GM19438 (cell line): ENCODE measurements around the gene PPP4R3A.
"Not testable (repeated sequence)": the region's sequence is repeated elsewhere in the genome, so short reads cannot be mapped to it uniquely, and the experiment has no call there.

Experiments
- ATAC-seq: cut with Tn5 transposase; IDR thresholded peaks from one replicate; pipeline ENCODE4 v1.9.1; 2021; ENCODE audit warnings: low read depth; ENCODE audit not compliant: unreplicated experiment

Gene PPP4R3A

GRCh38 chr14:91510171-91511042 lies at the start of gene PPP4R3A:
Gene PPP4R3A, minus strand, starts transcription at chr14:91510310. Its CDS starts 663 bp downstream, at chr14:91509647.
- peak; percentile 76 for ATAC-seq

- ATAC-seq, result no peak
These were observed 45.4 kb upstream of the PPP4R3A start for GRCh38 chr14:91555531-91555930.

DNA sequence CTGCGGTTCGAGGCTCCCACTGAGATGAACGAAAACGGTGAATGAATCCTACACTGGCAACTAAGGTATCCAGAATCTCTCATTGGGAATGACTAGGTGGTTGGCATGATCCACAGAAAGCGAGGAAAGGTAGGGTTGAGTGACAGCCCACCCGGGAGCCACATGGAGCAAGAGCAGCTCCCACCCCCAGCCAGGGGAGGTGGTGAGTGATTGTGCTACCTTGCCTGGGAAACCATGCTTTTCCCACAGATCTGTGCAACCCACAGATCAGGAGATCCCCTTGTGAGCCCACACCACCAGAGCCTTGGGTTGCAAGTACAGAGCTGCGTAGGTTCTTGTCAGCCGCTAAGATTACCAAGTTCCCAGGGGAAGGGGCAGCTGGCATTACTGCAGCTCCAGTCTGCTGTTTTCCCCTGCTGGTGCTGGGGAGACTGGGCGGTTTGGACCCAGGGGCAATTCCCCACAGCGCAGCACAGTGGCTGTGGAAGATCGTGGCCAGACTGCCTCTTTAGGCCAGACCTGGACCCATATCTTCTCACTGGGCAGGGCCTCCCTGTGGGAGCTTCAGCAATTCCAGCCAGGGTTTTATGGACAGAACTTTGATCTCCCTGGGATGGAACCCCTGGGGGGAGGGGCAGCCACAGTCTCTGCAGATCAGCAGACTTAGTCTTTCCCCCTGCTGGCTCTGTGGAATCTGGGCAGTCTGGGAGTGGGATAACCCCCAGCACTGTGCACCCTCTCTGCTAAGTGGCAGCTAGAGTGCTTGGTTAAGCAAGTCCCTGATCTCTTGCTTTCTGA lies 44.6 kb upstream of the PPP4R3A start:
- ATAC-seq, result no peak

DNA sequence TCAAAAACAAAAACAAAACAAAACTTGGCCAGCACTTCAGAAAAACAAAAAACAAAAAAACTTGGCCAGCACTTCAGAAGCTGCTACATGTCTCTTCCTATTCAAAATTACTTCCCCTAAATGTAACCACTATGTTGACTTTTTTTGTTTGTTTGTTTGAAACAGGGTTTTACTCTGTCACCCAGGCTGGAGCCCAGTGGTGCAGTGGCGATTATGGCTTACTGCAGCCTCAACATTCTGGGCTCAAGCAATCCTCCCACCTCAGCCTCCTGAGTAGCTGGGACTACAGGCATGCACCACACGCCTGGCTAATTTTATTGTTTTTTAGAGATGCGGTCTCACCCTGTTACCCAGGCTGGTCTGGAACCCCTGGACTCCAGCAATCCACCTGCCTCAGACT lies 38.0 kb upstream of the PPP4R3A start:
- no peak for ATAC-seq

DNA sequence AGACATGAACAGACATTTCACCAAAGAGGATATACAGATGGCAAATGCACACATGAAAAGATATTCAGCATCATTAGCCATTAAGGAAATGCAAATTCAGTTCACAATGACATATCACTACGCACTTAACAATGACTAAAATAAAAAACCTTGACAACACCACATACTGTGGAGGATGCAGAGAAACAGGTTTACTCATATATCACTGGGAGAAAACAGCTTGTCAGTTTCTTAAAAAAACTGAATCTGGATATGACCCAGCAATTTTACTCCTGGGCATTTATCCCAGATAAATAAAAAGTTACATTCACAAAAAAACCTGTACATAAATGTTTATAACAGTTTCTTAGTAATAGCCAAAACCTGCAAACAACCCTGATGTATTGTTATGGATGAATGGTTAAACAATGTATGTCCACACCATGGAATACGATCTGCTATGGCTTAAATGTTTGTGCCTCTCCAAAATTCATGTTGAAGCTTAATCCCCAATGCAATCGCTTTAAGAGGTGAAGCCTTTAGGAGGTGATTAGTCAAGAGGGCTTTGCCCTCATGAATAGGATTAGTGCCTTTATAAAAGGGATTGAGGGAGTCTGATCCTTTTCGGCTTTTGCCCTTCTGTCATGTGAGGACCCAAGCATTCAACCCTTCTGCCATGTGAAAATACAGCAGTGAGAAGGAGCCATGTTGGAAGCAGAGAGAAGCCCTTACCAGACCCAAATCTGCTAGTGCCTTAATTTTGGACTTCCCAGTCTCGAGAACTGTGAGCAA lies 36.0 kb upstream of the PPP4R3A start:
- ATAC-seq, result no peak

- ATAC-seq, result no peak
These were observed 35.1 kb upstream of the PPP4R3A start for GRCh38 chr14:91545204-91545603.

DNA sequence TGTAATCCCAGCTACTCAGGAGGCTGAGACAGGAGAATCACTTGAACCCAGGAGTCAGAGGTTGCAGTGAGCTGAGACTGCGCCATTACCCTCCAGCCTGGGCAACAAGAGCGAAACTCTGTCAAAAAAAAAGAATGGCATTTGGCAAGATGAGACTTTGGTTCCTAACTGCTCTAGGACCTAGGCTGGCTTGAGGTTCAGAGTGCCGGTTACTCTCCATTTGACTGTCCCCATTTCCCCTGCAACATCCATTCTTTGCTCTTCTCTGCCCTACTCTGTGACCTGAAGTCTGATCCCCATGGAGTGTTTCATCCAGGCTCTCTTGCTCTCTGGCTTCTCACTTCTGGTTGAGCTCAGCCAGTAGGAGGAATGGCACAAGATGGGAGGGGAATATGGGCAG lies 26.2 kb upstream of the PPP4R3A start:
- no peak for ATAC-seq

- ATAC-seq, result not testable (repeated sequence)
These were observed 23.9 kb upstream of the PPP4R3A start for GRCh38 chr14:91534059-91534458.

- ATAC-seq, result no peak
These were observed 23.5 kb upstream of the PPP4R3A start for GRCh38 chr14:91533623-91534022.

DNA sequence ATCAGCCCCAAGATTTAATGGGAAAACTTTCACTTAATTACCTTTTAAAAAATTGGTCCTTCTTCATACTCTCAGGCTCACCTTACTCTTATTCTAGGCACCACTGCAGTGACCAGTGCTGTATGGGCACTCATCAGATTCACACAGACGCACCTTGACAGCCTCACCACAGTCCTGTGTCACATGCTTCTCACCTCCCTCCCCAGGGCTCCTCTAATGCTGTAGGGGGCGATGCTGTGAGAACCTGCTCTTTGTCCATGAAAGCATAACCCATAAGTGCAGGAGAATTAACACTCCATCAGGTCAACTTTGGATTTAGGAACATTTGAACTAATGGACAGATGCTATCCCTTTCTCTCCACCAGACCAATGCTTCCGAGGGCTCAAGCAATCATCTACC lies 13.9 kb upstream of the PPP4R3A start:
- no peak for ATAC-seq

DNA sequence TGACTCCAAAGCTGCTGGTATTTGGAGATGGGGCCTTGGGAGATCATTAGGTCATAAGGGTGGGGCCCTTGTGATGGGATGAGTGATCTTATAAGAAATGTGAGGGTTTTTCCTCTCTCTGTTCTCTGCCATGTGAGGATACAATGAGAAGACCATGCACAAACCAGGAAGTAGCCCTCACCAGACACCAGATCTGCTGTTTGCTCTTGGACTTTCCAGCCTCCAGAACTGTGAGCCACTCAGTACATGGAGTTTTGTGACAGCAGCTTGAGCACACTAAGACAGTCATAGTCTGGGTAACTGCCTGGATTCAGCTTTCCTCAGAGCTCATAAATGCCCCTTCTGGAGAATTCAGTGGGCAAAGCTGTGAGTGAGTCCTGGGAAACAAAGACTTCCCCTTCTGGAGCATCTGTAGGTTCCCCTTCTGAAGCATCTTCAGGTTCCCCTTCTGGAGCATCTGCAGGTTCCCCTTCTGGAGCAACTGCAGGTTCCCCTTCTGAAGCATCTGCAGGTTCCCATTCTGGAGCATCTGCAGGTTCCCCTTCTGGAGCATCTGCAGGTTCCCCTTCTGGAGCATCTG lies 11.0 kb upstream of the PPP4R3A start:
- no peak for ATAC-seq

GRCh38 chr14:91520138-91520537 lies 10.0 kb upstream of the PPP4R3A start:
- no peak for ATAC-seq

DNA sequence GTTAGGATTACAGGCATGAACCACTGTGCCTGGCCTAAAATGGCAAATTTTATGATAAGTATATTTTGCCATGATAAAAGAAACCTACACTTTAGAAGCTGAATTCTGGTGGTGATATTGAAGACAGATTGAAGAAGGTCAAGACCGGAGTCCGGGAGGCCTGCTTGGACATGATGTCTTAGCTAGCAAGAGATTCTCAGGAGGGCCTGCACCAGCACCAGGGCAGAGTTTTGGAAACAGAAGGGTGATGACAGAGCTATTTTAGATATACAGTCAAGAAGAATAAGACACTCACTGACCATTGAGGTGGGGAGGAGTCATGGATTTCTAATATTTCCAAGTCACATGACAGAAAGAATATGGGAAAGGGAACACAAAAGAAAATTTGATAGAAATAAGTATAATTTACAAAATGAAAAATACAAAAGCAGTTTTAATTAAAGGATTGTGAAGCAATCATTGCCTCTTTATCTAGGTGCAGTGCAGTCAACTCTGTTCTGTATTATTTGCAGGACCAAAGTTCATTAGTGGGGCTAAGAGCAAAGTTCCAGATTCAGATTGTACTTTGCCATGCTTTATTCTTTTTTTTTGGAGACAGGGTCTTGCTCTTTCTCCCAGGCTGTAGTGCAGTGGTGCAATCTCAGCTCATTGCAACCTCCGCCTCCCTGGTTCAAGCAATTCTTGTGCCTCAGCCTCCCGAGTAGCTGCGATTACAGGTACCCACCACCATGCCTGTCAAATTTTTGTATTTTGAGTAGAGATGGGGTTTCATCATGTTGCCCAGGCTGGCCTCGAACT lies 9.3 kb upstream of the PPP4R3A start:
- ATAC-seq, result no peak

GRCh38 chr14:91516663-91517388 lies 6.7 kb upstream of the PPP4R3A start:
- no peak for ATAC-seq

DNA sequence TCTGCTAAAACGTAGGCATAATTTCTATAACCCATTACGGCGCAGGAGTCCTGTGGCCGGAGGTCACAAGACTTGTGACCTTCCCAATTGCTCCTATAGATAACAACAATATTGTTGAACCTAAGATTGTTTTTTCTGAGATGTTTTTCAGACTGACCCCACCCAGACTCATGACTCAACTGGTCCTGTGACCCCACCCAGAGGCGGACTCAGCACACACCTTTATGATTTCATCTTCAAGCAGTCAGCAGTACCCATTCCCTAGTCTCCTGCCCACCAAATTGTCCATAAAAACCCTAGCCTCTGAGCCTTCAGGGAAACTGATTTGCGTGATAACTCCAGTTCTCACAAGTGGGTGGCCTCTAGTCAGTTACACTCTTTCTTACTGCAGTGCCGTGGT lies 5.9 kb upstream of the PPP4R3A start:
- ATAC-seq, result no peak

- ATAC-seq, result no peak
These were observed 903 bp upstream of the PPP4R3A start for GRCh38 chr14:91511043-91511383.

GRCh38 chr14:91509878-91510170 lies 286 bp downstream of the PPP4R3A start:
- ATAC-seq, result peak; percentile 34

GRCh38 chr14:91509083-91509877 lies 830 bp downstream of the PPP4R3A start:
- ATAC-seq, result peak; percentile 12

DNA sequence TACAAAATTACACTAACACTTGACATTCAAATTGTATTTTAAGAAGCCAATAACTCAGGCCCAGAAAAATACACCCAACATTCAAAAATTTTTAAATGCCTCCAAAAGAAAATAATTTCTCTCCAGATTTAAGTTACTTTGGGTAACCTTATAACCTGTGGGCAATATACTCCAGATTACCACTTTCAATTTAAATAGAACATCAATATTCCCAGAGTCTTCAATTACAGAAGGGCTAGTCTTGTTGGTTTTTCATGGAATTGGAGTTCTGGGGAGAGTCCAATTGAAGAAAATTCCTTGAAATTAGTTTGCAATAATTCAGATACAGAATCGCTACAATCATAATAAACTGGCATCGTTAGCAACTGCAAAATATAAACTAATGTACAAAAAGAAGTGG lies 2.0 kb downstream of the PPP4R3A start:
- no peak for ATAC-seq
